SK-N-SH (cell line): ENCODE measurements around the gene ABL2. TPM values are rescaled to one million over a fixed set of nuclear protein-coding genes. Genes with fewer than 3 reads are reported as not detected.

Experiments used
- CTCF ChIA-PET: fragments of 300-600, 350-600 bp; formaldehyde crosslinking; extraction: SDS; loops from one replicate; lab custom pipeline; 2021; lab: Yijun Ruan, JAX
- POLR2A ChIA-PET: fragments of 350-600 bp; sonication (Branson Sonifier 250); formaldehyde crosslinking; extraction: SDS; loops from one replicate; lab custom pipeline; 2020; ENCODE audit warnings: antibody characterized with exemption, inconsistent platforms; lab: Yijun Ruan, JAX
- DNase-seq: peaks from one replicate; pipeline ENCODE4 v3.0.0; 2012
- H2AFZ ChIP-seq: fragments of 200-600 bp; sonication (generic); 2 replicates; pipeline ENCODE4 v1.8.1; 2016; ENCODE audit warnings: antibody characterized with exemption, mild to moderate bottlenecking, low read depth
- H3F3A ChIP-seq: fragments of 200-600 bp; sonication (generic); replicated peaks from 2 replicates; pipeline ENCODE3; 2016; ENCODE audit warnings: antibody characterized with exemption, mild to moderate bottlenecking; ENCODE audit not compliant: insufficient read depth
- H3K27ac ChIP-seq, 2 experiments: fragments of 200-500 bp in 1 of 2; fragments of 200-600 bp in 1 of 2; sonication (Bioruptor generic) in 1 of 2; sonication (generic), shearing (Covaris generic) in 1 of 2; 2 replicates each; pipeline versions ENCODE4 v1.5.1 to v1.6.1; 2014 to 2016; ENCODE audit warnings: low read depth in 2 of 2, inconsistent platforms in 1 of 2, low read length in 1 of 2, mild to moderate bottlenecking in 1 of 2, mixed read lengths in 1 of 2
- H3K27me3 ChIP-seq: fragments of 200-600 bp; sonication (generic), shearing (Covaris generic); 2 replicates; pipeline ENCODE4 v1.6.1; 2016; ENCODE audit warnings: mixed run types; ENCODE audit not compliant: insufficient read depth
- H3K36me3 ChIP-seq, 2 experiments: fragments of 200-500 bp in 1 of 2; fragments of 200-600 bp in 1 of 2; sonication (Bioruptor generic) in 1 of 2; sonication (generic) in 1 of 2; replicated peaks in 1 of 2; 2 replicates each; pipeline versions ENCODE3 to v1.5.1; 2014 to 2016; ENCODE audit warnings: low read length in 1 of 2, mild to moderate bottlenecking in 1 of 2; ENCODE audit not compliant: insufficient read depth in 2 of 2, control insufficient read depth in 1 of 2
- H3K4me1 ChIP-seq, 2 experiments: fragments of 200-500 bp in 1 of 2; fragments of 200-600 bp in 1 of 2; sonication (Bioruptor generic) in 1 of 2; sonication (generic), shearing (Covaris generic) in 1 of 2; 2 replicates each; pipeline versions ENCODE4 v1.5.1 to v1.6.1; 2014 to 2016; ENCODE audit warnings: low read depth in 1 of 2, low read length in 1 of 2, mixed run types in 1 of 2; ENCODE audit not compliant: insufficient read depth in 2 of 2, control insufficient read depth in 1 of 2
- H3K4me2 ChIP-seq: fragments of 200-600 bp; sonication (generic), shearing (Covaris generic); 2 replicates; pipeline ENCODE4 v1.6.1; 2017; ENCODE audit warnings: mixed run types
- H3K4me3 ChIP-seq, 2 experiments: fragments of 200-500 bp in 1 of 2; fragments of 200-600 bp in 1 of 2; sonication (Bioruptor generic) in 1 of 2; sonication (generic), shearing (Covaris generic) in 1 of 2; 2 replicates each; pipeline versions ENCODE4 v1.5.1 to v1.8.1; 2014 to 2016; ENCODE audit warnings: low read depth in 2 of 2, inconsistent platforms in 1 of 2, low read length in 1 of 2, mild to moderate bottlenecking in 1 of 2, mixed read lengths in 1 of 2, moderate library complexity in 1 of 2
- H3K79me2 ChIP-seq: fragments of 200-600 bp; sonication (generic); 2 replicates; pipeline ENCODE4 v1.8.1; 2017; ENCODE audit warnings: mild to moderate bottlenecking; ENCODE audit not compliant: insufficient read depth
- H3K9ac ChIP-seq: fragments of 200-600 bp; sonication (generic); 2 replicates; pipeline ENCODE4 v1.6.1; 2017; ENCODE audit warnings: mixed run types
- H3K9me2 ChIP-seq: fragments of 200-600 bp; sonication (generic); 2 replicates; pipeline ENCODE4 v1.6.1; 2017; ENCODE audit warnings: mixed run types
- H3K9me3 ChIP-seq: fragments of 200-600 bp; sonication (generic); 2 replicates; pipeline ENCODE4 v1.6.1; 2017; ENCODE audit warnings: mixed run types, mild to moderate bottlenecking, moderate library complexity
- H4K20me1 ChIP-seq: fragments of 200-600 bp; sonication (generic); 2 replicates; pipeline ENCODE4 v1.6.1; 2017; ENCODE audit warnings: mild to moderate bottlenecking, mixed run types; ENCODE audit not compliant: insufficient read depth
- CHD2 ChIP-seq: fragments of 150-350 bp; IDR thresholded peaks from 2 replicates; pipeline ENCODE4 v1.6.1; 2018; ENCODE audit warnings: low read length; ENCODE audit not compliant: partially characterized antibody
- ELF1 ChIP-seq: IDR thresholded peaks from 2 replicates; pipeline ENCODE4 v1.4.0; 2012
- FOSL2 ChIP-seq: IDR thresholded peaks from 2 replicates; pipeline ENCODE4 v1.4.0; 2012; ENCODE audit warnings: low read depth, mild to moderate bottlenecking, moderate library complexity, borderline replicate concordance
- FOXJ3 ChIP-seq: sonication (generic); formaldehyde crosslinking; IDR thresholded peaks from 2 replicates; pipeline ENCODE4 v1.5.1; 2020; ENCODE audit warnings: mild to moderate bottlenecking, missing genetic modification reagents
- GABPA ChIP-seq: IDR thresholded peaks from 2 replicates; pipeline ENCODE4 v1.4.0; 2012; ENCODE audit warnings: low read depth, mild to moderate bottlenecking
- GATA2 ChIP-seq: sonication (generic); formaldehyde crosslinking; IDR thresholded peaks from 2 replicates; pipeline ENCODE4 v1.5.0; 2020; ENCODE audit warnings: mild to moderate bottlenecking, missing genetic modification reagents
- MEF2A ChIP-seq: IDR thresholded peaks from 2 replicates; pipeline ENCODE4 v1.4.0; 2012; ENCODE audit warnings: low read depth, borderline replicate concordance
- NFIC ChIP-seq: IDR thresholded peaks from 2 replicates; pipeline ENCODE4 v1.4.0; 2012; ENCODE audit warnings: borderline replicate concordance
- NRF1 ChIP-seq: IDR thresholded peaks from 2 replicates; pipeline ENCODE4 v1.6.1; 2012; ENCODE audit warnings: low read depth, mild to moderate bottlenecking, low read length
- RAD21 ChIP-seq: IDR thresholded peaks from 2 replicates; pipeline ENCODE4 v1.6.1; 2012; ENCODE audit warnings: mild to moderate bottlenecking, low read length
- RCOR1 ChIP-seq: fragments of 150-350 bp; IDR thresholded peaks from 2 replicates; pipeline ENCODE4 v1.6.1; 2017; ENCODE audit warnings: antibody characterized with exemption, low read length
- RFX5 ChIP-seq: IDR thresholded peaks from 2 replicates; pipeline ENCODE4 v1.6.1; 2012; ENCODE audit warnings: mild to moderate bottlenecking, improper control_type of control experiment, low read length
- RXRA ChIP-seq: IDR thresholded peaks from 2 replicates; pipeline ENCODE4 v1.4.0; 2012; ENCODE audit warnings: low read depth, mild to moderate bottlenecking, borderline replicate concordance
- SIN3A ChIP-seq: IDR thresholded peaks from 2 replicates; pipeline ENCODE4 v1.6.1; 2012; ENCODE audit warnings: low read depth, mild to moderate bottlenecking, low read length, moderate library complexity, borderline replicate concordance
- SMC3 ChIP-seq: IDR thresholded peaks from 2 replicates; pipeline ENCODE4 v1.6.1; 2012; ENCODE audit warnings: low read depth, low read length, improper control_type of control experiment
- TAF1 ChIP-seq: IDR thresholded peaks from 2 replicates; pipeline ENCODE4 v1.6.1; 2012; ENCODE audit warnings: low read depth, mild to moderate bottlenecking, low read length, moderate library complexity, borderline replicate concordance
- TCF12 ChIP-seq: IDR thresholded peaks from 2 replicates; pipeline ENCODE4 v1.4.0; 2012
- TEAD4 ChIP-seq: IDR thresholded peaks from 2 replicates; pipeline ENCODE4 v1.4.0; 2012; ENCODE audit warnings: mild to moderate bottlenecking, borderline replicate concordance; ENCODE audit not compliant: insufficient read depth
- YY1 ChIP-seq: IDR thresholded peaks from 2 replicates; pipeline ENCODE4 v1.4.0; 2012; ENCODE audit warnings: low read depth, mild to moderate bottlenecking
- WGBS: methylation state at CpG from one replicate; pipeline ENCODE4 v1.1.6; 2017; ENCODE audit warnings: low lambda C conversion rate; 5-methylcytosine and 5-hydroxymethylcytosine counted together
- polyA plus RNA-seq, 3 experiments: library from polyadenylated mRNA; depleted of rRNA; stranded (reverse); fragments of >200 nt; gene quantifications; 2 replicates each; pipeline ENCODE4 v1.2.3, GENCODE V29; 2012
- TF ChIP-seq, protein P1 (sequence below): IDR thresholded peaks from 2 replicates; pipeline ENCODE4; 2012
- TF ChIP-seq, protein P2 (sequence below): fragments of 150-350 bp; IDR thresholded peaks from 2 replicates; pipeline ENCODE4 v1.6.1; 2016; ENCODE audit warnings: mild to moderate bottlenecking, low read depth, low read length
- TF ChIP-seq, protein P3 (sequence below): IDR thresholded peaks from 2 replicates; pipeline ENCODE4 v1.4.0; 2012; ENCODE audit warnings: low read depth, borderline replicate concordance
- TF ChIP-seq, protein P4 (sequence below): IDR thresholded peaks from 2 replicates; pipeline ENCODE4 v1.4.0; 2012; ENCODE audit warnings: low read depth
- TF ChIP-seq, protein P5 (sequence below): IDR thresholded peaks from 2 replicates; pipeline ENCODE4 v1.6.1; 2012; ENCODE audit warnings: mild to moderate bottlenecking, low read depth, low read length, moderate library complexity
- TF ChIP-seq, protein P6 (sequence below): fragments of 150-350 bp; IDR thresholded peaks from 2 replicates; pipeline ENCODE4 v1.6.1; 2017; ENCODE audit warnings: antibody characterized with exemption, low read length, low read depth, borderline replicate concordance

ABL2 gene
- polyA plus RNA-seq, 1 of the 3 experiments (the other 2 are of a cell fraction), result 7.5 TPM

DNA sequence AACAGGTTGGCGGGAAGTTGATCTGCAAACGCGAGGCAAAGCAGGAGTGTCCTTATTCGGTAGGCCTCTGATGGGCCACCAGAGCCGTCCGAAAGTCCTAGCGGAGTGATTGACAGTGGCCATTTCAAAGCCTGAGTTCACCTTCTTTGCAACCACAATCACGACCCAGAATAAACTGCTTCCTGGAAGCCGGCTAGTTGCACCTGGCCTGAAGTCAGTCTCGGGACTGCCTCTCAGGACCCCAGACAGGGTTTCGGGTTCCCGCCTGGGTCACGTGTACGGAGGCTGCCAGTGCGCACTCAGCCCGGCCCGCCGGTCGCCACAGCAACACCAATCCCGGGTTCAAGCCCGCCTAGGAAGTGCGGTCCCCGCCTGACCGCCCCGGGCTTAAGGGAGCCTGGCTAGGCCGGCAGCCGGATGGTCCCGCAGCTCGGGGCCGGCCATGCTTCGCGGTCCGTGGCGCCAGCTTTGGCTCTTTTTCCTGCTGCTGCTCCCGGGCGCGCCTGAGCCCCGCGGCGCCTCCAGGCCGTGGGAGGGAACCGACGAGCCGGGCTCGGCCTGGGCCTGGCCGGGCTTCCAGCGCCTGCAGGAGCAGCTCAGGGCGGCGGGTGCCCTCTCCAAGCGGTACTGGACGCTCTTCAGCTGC, 147.7 kb downstream of the ABL2 start, which contains the start of gene TOR3A:
Gene TOR3A (plus strand): TSS at position 384 of the 646 bp plus-strand sequence. CDS start 59 bp downstream, at position 443.
- Histone ChIP-seq H3K9ac (peak within 1 kb of the TSS; percentile 83), H3K4me1 (peaks cover 0 to 13% of the 10 kb centered on the region in 2 experiments; a peak in 1 of 4 replicates), H3K27ac (peak within 1 kb of the TSS; percentile 73), H4K20me1 (no peaks in the 10 kb centered on the region), H3K36me3 (peaks cover 0 to 8% of the 10 kb centered on the region in 2 experiments), H2AFZ (peak within 1 kb of the TSS; percentile 81), H3K9me3 (no peaks in the 10 kb centered on the region), H3K4me2 (peak within 1 kb of the TSS; percentile 97), H3F3A (no peaks in the 10 kb centered on the region), H3K27me3 (no peaks in the 10 kb centered on the region), H3K9me2 (no peaks in the 10 kb centered on the region), H3K79me2 (peaks cover 26% of the 10 kb centered on the region), H3K4me3 (peak within 1 kb of the TSS; percentile 81 to 84)
- 15% methylated on average over 5 of the region's 51 CpGs for WGBS
- ChIA-PET CTCF (interaction anchor here (0.8 to 8.0 kb wide), 10 partner anchors 10 to 549 kb away, joined by 3 to 63 read pairs (median 4); no protein-coding TSS in a partner anchor), POLR2A (interaction anchor here (1.0 to 1.6 kb wide), 2 partner anchors 10 to 52 kb away, joined by 3 to 5 read pairs; no protein-coding TSS in a partner anchor)
- DNase-seq, result peak; percentile 94
- TF ChIP-seq RXRA (no peak), ELF1 (peak; percentile 69), RFX5 (no peak), TCF12 (0 out of 2 replicates have a peak, but pooled peaks have one; percentile 3), YY1 (no peak), SMC3 (no peak), SIN3A (peak; percentile 58; the same call in 1 of the 2 replicates), NRF1 (peak; percentile 36; the same call in 1 of the 2 replicates), NFIC (no peak), CHD2 (no peak), FOXJ3 (no peak), GABPA (peak; percentile 62; the same call in 1 of the 2 replicates), GATA2 (CRISPR knock-in tag) (no peak), MEF2A (no peak), TEAD4 (no peak), RAD21 (no peak), FOSL2 (no peak), RCOR1 (no peak), TAF1 (peak; percentile 73; the same call in 1 of the 2 replicates)
- TF ChIP-seq, protein P1, sequence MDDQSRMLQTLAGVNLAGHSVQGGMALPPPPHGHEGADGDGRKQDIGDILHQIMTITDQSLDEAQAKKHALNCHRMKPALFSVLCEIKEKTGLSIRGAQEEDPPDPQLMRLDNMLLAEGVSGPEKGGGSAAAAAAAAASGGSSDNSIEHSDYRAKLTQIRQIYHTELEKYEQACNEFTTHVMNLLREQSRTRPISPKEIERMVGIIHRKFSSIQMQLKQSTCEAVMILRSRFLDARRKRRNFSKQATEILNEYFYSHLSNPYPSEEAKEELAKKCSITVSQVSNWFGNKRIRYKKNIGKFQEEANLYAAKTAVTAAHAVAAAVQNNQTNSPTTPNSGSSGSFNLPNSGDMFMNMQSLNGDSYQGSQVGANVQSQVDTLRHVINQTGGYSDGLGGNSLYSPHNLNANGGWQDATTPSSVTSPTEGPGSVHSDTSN, result peak; percentile 54
- TF ChIP-seq, protein P2, sequence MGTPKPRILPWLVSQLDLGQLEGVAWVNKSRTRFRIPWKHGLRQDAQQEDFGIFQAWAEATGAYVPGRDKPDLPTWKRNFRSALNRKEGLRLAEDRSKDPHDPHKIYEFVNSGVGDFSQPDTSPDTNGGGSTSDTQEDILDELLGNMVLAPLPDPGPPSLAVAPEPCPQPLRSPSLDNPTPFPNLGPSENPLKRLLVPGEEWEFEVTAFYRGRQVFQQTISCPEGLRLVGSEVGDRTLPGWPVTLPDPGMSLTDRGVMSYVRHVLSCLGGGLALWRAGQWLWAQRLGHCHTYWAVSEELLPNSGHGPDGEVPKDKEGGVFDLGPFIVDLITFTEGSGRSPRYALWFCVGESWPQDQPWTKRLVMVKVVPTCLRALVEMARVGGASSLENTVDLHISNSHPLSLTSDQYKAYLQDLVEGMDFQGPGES, result no peak
- TF ChIP-seq, protein P3, sequence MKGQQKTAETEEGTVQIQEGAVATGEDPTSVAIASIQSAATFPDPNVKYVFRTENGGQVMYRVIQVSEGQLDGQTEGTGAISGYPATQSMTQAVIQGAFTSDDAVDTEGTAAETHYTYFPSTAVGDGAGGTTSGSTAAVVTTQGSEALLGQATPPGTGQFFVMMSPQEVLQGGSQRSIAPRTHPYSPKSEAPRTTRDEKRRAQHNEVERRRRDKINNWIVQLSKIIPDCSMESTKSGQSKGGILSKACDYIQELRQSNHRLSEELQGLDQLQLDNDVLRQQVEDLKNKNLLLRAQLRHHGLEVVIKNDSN, result peak; percentile 96
- TF ChIP-seq, protein P4, sequence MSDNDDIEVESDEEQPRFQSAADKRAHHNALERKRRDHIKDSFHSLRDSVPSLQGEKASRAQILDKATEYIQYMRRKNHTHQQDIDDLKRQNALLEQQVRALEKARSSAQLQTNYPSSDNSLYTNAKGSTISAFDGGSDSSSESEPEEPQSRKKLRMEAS, result peak; percentile 70
- TF ChIP-seq, protein P5, sequence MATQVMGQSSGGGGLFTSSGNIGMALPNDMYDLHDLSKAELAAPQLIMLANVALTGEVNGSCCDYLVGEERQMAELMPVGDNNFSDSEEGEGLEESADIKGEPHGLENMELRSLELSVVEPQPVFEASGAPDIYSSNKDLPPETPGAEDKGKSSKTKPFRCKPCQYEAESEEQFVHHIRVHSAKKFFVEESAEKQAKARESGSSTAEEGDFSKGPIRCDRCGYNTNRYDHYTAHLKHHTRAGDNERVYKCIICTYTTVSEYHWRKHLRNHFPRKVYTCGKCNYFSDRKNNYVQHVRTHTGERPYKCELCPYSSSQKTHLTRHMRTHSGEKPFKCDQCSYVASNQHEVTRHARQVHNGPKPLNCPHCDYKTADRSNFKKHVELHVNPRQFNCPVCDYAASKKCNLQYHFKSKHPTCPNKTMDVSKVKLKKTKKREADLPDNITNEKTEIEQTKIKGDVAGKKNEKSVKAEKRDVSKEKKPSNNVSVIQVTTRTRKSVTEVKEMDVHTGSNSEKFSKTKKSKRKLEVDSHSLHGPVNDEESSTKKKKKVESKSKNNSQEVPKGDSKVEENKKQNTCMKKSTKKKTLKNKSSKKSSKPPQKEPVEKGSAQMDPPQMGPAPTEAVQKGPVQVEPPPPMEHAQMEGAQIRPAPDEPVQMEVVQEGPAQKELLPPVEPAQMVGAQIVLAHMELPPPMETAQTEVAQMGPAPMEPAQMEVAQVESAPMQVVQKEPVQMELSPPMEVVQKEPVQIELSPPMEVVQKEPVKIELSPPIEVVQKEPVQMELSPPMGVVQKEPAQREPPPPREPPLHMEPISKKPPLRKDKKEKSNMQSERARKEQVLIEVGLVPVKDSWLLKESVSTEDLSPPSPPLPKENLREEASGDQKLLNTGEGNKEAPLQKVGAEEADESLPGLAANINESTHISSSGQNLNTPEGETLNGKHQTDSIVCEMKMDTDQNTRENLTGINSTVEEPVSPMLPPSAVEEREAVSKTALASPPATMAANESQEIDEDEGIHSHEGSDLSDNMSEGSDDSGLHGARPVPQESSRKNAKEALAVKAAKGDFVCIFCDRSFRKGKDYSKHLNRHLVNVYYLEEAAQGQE, result peak; percentile 40; the same call in 1 of the 2 replicates
- TF ChIP-seq, protein P6, sequence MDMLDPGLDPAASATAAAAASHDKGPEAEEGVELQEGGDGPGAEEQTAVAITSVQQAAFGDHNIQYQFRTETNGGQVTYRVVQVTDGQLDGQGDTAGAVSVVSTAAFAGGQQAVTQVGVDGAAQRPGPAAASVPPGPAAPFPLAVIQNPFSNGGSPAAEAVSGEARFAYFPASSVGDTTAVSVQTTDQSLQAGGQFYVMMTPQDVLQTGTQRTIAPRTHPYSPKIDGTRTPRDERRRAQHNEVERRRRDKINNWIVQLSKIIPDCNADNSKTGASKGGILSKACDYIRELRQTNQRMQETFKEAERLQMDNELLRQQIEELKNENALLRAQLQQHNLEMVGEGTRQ, result peak; percentile 68
